Neural crest cell (in vitro differentiated cells): ENCODE results near the gene TSPAN15. TPM values are rescaled to one million over a fixed set of nuclear protein-coding genes. Genes with fewer than 3 reads are reported as not detected.

Experiments
- DNase-seq: peaks from one replicate; pipeline ENCODE4 v3.0.0; 2021; ENCODE audit warnings: low read depth, mixed read lengths, low spot score
- H3K27ac Mint-ChIP-seq: one replicate; pipeline ENCODE4 v1.8.0; 2021; ENCODE audit warnings: mild to moderate bottlenecking, mixed read lengths; ENCODE audit not compliant: unreplicated experiment
- H3K27me3 Mint-ChIP-seq: 2 replicates; pipeline ENCODE4 v1.8.0; 2021; ENCODE audit warnings: low read depth, mild to moderate bottlenecking, mixed read lengths
- H3K36me3 Mint-ChIP-seq: 2 replicates; pipeline ENCODE4 v1.8.0; 2021; ENCODE audit warnings: low read depth, mild to moderate bottlenecking, mixed read lengths
- H3K4me1 Mint-ChIP-seq: 2 replicates; pipeline ENCODE4 v1.8.0; 2021; ENCODE audit warnings: mixed read lengths
- H3K4me3 Mint-ChIP-seq: one replicate; pipeline ENCODE4 v1.8.0; 2021; ENCODE audit warnings: mild to moderate bottlenecking, mixed read lengths
- H3K9me3 Mint-ChIP-seq: 2 replicates; pipeline ENCODE4 v1.8.0; 2021; ENCODE audit warnings: mixed read lengths
- CTCF ChIP-seq: fragments of 200-600 bp; sonication (generic); conservative IDR thresholded peaks from 2 replicates; pipeline ENCODE4 v1.5.0; 2021; ENCODE audit warnings: antibody characterized with exemption, mild to moderate bottlenecking
- total RNA-seq: library from RNA; stranded (reverse); gene quantifications from 2 replicates; pipeline ENCODE4 v1.2.1, GENCODE V29; 2021

The TSPAN15 gene
- total RNA-seq, 1 donor from 2014 or later: 12.3 TPM

GRCh38 chr10:69508738-69509340 lies 57.6 kb downstream of the TSPAN15 start:
- DNase-seq: no peak

DNA sequence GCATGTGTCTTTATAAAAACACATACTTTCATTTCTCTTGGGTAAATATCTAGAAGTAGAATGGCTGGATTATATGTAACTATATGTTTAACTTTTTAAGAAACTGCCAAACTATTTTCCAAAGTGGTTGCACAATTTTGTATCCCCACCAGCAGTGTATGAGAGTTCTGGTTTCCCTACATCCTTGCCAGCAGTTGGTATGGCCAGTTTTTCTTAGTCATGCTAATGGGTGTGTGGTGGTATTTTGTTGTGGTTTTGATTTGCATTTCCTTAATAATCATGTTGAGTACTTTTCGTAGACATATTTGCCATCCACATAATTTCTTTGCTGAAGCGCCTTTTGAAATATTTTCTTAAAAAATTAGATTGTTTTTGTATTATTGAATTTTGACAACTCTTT lies 61.6 kb downstream of the TSPAN15 start:
- H3K9me3 Mint-ChIP-seq: no peaks in the 10 kb centered on the region
- H3K4me3 Mint-ChIP-seq: no peak overlapping the region
- peaks cover 68% of the 10 kb centered on the region for H3K27me3 Mint-ChIP-seq
- peaks cover 1% of the 10 kb centered on the region for H3K4me1 Mint-ChIP-seq
- no peak for DNase-seq
- no peak overlapping the region for H3K27ac Mint-ChIP-seq
- TF ChIP-seq CTCF: no peak
- H3K36me3 Mint-ChIP-seq: no peaks in the 10 kb centered on the region

More at GRCh38 chr10:69508738-69509340, 57.6 kb downstream of the TSPAN15 start:
- Mint-ChIP-seq H3K27ac (no peak overlapping the region), H3K4me3 (no peak overlapping the region), H3K36me3 (no peaks in the 10 kb centered on the region), H3K27me3 (peaks cover 53% of the 10 kb centered on the region), H3K4me1 (peaks cover 9% of the 10 kb centered on the region), H3K9me3 (no peaks in the 10 kb centered on the region)
- TF ChIP-seq CTCF: no peak

- Mint-ChIP-seq H3K4me1 (no peaks in the 10 kb centered on the region), H3K36me3 (no peaks in the 10 kb centered on the region), H3K4me3 (no peak overlapping the region), H3K27ac (no peak overlapping the region), H3K9me3 (no peaks in the 10 kb centered on the region), H3K27me3 (peaks cover 64% of the 10 kb centered on the region)
- no peak for DNase-seq
- no peak for TF ChIP-seq CTCF
Observed at GRCh38 chr10:69513617-69514016, 62.4 kb downstream of the TSPAN15 start.

DNA sequence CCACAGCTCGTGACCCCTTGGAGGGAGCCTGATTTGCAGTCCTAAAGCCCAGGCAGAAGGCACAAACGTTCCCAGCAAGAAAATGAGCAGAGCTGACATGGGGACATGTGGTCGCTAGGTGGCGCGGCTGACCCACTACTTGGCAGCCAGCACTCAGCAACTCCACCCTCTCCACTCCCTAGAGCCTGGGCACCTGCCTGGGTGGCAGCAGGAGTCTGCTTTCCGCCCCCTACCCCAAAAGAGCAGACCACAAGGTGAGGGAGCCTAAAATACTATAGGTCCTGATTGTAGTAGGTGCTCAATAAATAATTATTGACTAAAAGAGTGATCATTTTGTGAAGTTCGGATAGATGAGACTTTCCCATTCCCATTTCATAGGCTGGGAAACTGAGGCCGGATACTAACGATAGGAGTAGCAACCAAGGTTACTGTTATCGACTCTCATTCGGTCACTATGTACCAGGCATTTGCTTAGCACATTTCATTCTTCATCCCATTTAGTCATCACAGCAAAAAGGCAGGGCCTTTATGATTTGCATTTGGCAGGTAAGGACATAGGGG lies 64.5 kb downstream of the TSPAN15 start:
- peak; percentile 82 for DNase-seq
- H3K27me3 Mint-ChIP-seq: peaks cover 55% of the 10 kb centered on the region
- no peak overlapping the region for H3K4me3 Mint-ChIP-seq
- no peaks in the 10 kb centered on the region for H3K9me3 Mint-ChIP-seq
- H3K36me3 Mint-ChIP-seq: no peaks in the 10 kb centered on the region
- peak; percentile 91 for TF ChIP-seq CTCF
- no peak overlapping the region for H3K27ac Mint-ChIP-seq
- H3K4me1 Mint-ChIP-seq: no peaks in the 10 kb centered on the region

GRCh38 chr10:69516316-69516715 lies 65.1 kb downstream of the TSPAN15 start:
- H3K27me3 Mint-ChIP-seq: peaks cover 52% of the 10 kb centered on the region
- TF ChIP-seq CTCF: no peak
- peak; percentile 39 for DNase-seq

More at GRCh38 chr10:69516316-69516715, 65.1 kb downstream of the TSPAN15 start:
- no peaks in the 10 kb centered on the region for H3K4me1 Mint-ChIP-seq
- no peaks in the 10 kb centered on the region for H3K9me3 Mint-ChIP-seq
- H3K27ac Mint-ChIP-seq: no peak overlapping the region
- H3K36me3 Mint-ChIP-seq: no peaks in the 10 kb centered on the region
- no peak overlapping the region for H3K4me3 Mint-ChIP-seq
